ENCODE results near the gene TXNRD2.
A peak's percentile ranks its signal among the peaks of the same experiment; 100 is the strongest.
"Not testable (repeated sequence)": the region's sequence is repeated elsewhere in the genome, so short reads cannot be mapped to it uniquely, and the experiment has no call there.

TXNRD2 gene

DNA sequence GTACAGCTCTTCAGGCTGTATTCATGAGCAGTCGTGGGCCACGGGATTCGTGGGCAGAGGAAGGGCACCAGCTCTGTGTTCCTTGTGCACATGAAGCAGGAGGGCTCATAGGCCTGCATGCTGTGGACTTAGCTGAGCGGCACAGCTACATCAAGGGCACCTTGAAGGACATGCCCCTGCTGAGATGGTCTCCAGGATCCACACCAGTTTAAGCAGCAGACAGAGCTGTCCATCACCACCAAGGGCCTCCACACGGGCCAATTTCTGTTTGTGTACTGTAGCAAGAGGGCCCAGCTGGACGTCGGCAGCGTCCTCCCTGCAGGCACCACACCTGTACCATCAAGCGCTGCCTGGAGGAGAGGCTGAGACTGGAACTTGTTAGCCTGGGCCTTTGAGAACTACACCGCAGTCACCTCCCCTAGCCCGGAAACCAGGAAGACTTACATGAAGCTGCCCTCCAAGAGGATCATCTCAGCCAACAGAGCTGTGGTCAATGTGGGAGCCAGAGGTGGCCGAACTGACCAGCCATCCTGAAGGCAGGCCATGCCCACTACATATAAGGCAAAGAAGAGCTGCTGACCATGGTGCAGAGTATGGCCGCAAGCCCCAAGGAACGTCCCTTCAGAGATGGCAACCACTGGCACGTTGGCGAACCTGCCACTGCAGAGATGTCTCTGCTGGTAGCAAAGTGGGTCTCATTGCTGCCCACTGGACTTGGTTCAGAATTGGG is 54.2 kb downstream of the TXNRD2 start:
- Mint-ChIP-seq H3K4me3 (no peak overlapping the region), H3K4me1 (ENCODE audit: low read depth in 2 of 2) (peaks cover 16 to 18% of the 10 kb centered on the region in 2 donors)

DNA sequence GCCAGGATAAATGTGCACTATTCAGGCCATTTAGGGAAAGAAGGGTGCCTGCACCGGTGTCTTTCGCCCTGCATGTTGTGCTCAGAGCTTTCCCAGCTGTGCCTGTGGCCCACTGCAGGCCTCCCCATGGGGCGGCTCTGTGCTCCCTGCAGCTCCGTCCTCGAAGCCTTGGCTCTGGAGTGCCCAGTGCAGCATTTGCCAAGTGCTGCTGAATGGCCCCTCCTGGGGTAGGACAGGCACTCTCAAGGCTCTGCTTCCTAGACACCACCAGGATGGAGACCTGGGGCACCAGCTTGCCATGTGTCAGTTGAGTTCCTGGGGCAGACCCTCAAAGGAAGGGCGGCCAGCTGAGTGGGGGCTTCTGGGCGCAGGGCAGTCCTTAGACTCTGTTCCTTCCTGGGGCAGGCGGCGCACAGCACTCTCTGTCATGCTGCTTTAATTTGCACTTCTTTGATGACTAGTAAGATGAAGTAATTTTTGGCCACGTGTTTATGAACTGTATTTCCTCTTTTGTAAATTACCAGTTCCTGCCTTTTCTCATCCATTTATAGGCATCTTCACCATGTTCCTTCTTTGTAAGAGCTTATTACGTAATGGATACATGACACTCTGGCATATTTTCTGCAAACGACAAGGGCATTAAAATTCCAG is 54.9 kb downstream of the TXNRD2 start:
- peaks cover 9 to 12% of the 10 kb centered on the region in 2 donors for H3K4me1 Mint-ChIP-seq (ENCODE audit: low read depth in 2 of 2)
- DNase-seq: no peak

More for the DNA sequence above, 54.2 kb downstream of the TXNRD2 start:
- DNase-seq (no peak), ATAC-seq (replicated peaks) (no peak)
- Mint-ChIP-seq H3K36me3 (ENCODE audit: insufficient read depth) (no peaks in the 10 kb centered on the region), H3K27me3 (no peaks in the 10 kb centered on the region), H3K9me3 (no peaks in the 10 kb centered on the region), H3K27ac (no peak overlapping the region)

DNA sequence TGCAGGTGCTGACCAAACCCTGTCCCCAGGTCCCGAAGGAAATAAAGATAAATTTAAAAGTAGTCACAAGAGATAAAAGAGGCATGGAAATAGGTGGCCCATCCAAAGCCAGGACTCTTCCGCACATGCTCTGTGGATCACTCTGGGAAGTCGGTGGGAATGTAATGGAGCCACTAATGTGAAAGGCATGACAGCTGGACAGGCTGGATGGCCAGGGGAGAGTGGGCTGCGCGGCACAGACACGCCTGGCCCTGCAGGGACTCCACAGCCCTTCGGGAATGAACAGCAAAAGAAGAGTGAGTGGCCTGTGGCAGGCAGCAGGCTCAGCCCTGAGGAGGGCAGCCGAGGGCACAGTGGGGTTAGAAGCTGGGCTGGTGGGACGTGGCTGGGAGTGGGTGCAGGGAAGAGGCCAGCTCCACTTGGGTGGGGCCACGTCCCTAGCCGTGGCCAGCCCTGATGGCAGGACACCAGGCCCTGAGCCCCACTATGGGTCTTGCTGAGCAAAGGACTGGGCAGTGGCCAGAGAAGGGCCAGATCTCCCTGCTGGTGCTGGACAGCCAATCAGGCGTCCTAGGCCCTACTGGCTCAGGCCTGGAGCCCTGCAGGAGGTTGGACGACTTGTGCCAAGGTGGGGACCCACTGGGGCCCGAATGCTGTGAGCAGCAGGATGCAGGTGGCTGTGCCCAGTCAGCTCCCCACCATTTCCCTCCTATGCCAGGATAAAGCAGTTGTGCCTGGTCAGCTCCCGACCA is 55.6 kb downstream of the TXNRD2 start:
- no peak overlapping the region for H3K4me3 Mint-ChIP-seq
- DNase-seq (no peak), ATAC-seq (replicated peaks) (no peak)
- H3K36me3 Mint-ChIP-seq (ENCODE audit: insufficient read depth): peaks cover 1% of the 10 kb centered on the region
- H3K4me1 Mint-ChIP-seq (ENCODE audit: low read depth in 2 of 2): peaks cover 2 to 5% of the 10 kb centered on the region in 2 donors
- H3K27ac Mint-ChIP-seq: peak overlapping the region in 1 of 2 donors; percentile 9
- H3K27me3 Mint-ChIP-seq: no peaks in the 10 kb centered on the region
- H3K9me3 Mint-ChIP-seq: no peaks in the 10 kb centered on the region

More for the DNA sequence above, 54.9 kb downstream of the TXNRD2 start:
- H3K27me3 Mint-ChIP-seq: no peaks in the 10 kb centered on the region
- ATAC-seq (replicated peaks): no peak
- H3K4me3 Mint-ChIP-seq: no peak overlapping the region
- H3K27ac Mint-ChIP-seq: no peak overlapping the region
- no peaks in the 10 kb centered on the region for H3K36me3 Mint-ChIP-seq (ENCODE audit: insufficient read depth)
- H3K9me3 Mint-ChIP-seq: no peaks in the 10 kb centered on the region

DNA sequence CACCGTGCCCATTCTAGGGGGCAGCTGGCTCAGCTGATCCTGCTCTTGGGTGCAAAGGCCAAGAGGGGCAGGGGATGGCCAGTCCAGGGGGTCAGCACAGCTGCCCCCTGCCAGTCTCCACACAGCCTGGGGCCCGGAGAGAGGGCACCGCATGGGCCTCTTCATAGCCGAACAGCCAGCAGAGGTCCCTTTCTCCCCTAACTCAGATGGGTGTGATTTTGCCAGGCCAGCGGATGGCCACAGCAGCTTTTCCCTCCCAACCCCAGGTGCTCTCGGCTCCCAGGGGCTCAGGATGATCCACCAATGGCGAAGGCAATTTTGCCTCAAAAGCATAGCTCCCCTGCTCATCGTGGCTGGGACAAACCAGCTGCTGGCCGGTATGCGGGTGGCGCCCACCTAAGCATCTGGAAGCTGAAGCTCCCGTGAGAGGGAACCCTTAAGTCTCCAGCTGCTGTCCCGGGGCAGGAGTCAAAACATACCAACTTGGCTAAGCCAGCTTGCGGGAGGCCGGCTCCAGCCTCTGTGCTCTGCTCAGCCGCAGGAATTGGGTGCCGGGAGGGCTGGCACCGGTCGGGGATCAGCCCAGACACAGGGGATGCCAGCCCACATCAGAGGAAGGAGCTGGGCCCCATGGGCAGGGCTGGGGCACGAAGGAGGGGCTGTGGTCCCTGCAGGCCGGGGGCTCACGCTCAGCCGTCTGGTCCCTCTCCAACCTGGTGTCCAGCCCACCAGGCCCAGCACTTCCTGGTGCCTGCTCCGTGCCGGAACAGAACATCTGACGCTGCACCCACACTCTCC is 56.5 kb downstream of the TXNRD2 start:
- no peaks in the 10 kb centered on the region for H3K9me3 Mint-ChIP-seq
- H3K27ac Mint-ChIP-seq: no peak overlapping the region
- no peak overlapping the region for H3K4me3 Mint-ChIP-seq
- no peaks in the 10 kb centered on the region for H3K27me3 Mint-ChIP-seq
- DNase-seq (no peak), ATAC-seq (replicated peaks) (no peak)
- H3K4me1 Mint-ChIP-seq (ENCODE audit: low read depth in 2 of 2): peaks cover 0 to 5% of the 10 kb centered on the region in 2 donors
- peaks cover 3% of the 10 kb centered on the region for H3K36me3 Mint-ChIP-seq (ENCODE audit: insufficient read depth)

DNA sequence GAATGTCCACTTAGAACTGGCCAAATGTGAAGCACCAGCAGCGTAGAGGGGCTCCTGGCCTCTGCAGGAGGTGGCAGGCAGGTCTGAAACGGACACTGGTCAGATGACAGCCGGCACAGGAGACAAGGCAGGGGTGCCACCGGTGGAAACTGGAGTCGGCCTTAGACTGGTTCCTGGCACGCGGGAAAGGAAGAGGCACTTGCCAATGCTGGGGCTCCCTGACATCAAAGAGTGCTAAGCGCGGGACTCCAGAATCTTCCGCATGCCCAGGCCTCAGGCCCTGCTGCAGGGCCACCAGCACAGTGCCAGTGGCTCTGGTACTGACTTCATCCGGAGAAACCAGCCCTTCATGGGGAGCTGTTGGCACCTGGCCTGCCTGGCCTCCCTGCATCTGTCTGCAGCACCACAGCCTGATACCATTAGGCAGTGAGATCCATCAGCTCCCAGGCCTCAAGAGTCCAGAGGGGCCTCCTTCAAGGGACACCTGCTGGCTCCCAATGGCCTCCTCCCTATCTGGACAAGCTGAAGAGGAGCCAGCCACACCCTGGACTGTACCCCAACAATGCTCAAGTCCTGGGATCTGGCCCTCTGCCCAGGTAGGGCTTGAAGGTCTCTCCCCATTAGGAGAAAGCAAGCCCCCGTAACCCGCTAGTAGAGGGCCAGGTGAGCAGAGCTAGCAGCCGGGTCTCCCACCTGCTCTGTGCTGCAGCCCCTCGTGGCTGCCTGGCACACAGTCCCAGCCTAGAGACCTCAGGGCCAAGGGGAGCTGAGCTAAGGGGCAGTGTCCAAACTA is 57.3 kb downstream of the TXNRD2 start:
- DNase-seq (no peak), ATAC-seq (replicated peaks) (no peak)
- H3K27ac Mint-ChIP-seq: no peak overlapping the region
- peaks cover 3% of the 10 kb centered on the region for H3K36me3 Mint-ChIP-seq (ENCODE audit: insufficient read depth)
- H3K27me3 Mint-ChIP-seq: no peaks in the 10 kb centered on the region
- no peaks in the 10 kb centered on the region for H3K9me3 Mint-ChIP-seq
- H3K4me1 Mint-ChIP-seq (ENCODE audit: low read depth in 2 of 2): peaks cover 0 to 5% of the 10 kb centered on the region in 2 donors
- no peak overlapping the region for H3K4me3 Mint-ChIP-seq

DNA sequence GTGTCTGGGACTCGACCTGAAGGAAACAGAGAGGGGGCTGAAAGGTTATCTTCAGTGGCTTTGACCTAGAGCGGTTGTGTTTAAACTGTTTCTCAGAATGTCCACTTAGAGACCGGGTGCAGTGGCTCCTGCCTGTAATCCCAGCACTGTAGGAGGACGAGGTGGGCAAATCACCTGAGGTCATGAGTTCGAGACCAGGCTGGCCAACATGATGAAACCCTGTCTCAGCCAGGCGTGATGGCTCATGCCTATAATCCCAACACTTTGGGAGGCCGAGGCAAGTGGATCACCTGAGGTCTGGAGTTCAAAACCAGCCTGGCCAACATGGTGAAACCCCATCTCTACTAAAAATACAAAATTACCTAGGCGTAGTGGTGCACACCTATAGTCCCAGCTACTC is 58.2 kb downstream of the TXNRD2 start:
- not testable (repeated sequence) for H3K4me3 Mint-ChIP-seq; DNase-seq; ATAC-seq (replicated peaks); H3K9me3 Mint-ChIP-seq; H3K4me1 Mint-ChIP-seq (ENCODE audit: low read depth in 2 of 2); H3K27me3 Mint-ChIP-seq; H3K27ac Mint-ChIP-seq; H3K36me3 Mint-ChIP-seq (ENCODE audit: insufficient read depth)

DNA sequence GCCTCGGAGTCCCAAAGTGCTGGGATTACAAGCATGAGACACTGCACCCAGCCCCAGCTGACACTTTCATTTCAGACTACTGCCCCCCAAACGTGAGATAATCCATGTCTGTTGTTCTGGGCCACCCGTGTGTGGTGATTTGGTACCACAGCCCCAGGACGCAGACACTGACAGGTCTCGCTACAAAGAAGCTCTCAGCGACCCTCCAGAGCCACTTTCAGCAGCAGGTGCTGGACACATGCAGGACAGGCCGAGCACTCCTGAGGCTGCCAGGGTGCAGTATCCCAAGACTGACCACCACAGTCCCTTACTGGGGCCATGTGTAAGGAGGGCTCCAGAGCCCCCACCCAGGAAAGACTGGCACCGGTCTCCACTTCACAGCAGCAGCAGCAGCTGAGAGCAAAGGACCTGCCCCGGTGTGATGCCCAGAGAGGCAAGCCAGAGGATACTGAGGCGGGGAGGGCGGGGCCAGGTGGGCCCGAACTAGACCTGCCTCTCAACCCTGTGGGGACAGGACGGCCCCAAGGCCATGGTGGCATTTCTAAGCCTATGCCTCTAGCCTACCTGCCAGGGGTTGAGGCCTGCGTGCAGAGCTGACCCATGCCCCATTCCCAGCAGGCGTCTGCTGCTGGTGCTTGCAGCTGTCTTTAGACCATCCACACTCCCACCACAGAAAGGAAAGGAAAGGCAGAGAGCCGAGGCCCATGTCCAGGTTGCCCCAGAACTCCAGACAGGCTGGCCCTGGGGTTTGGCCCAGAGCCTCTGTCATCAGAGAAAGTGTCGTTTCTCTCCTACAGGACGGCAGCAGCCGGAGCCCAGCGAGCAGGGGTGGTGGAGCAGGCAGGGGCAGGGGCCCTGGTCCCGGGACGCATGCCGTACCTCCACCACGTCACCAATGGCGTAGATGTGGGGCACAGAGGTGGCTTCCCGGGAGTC is 58.9 kb downstream of the TXNRD2 start:
- no peak for DNase-seq
- H3K9me3 Mint-ChIP-seq: no peaks in the 10 kb centered on the region
- ATAC-seq (replicated peaks): no peak
- H3K27me3 Mint-ChIP-seq: no peaks in the 10 kb centered on the region
- no peak overlapping the region for H3K27ac Mint-ChIP-seq
- peaks cover 3% of the 10 kb centered on the region for H3K36me3 Mint-ChIP-seq (ENCODE audit: insufficient read depth)
- H3K4me3 Mint-ChIP-seq: no peak overlapping the region
- H3K4me1 Mint-ChIP-seq (ENCODE audit: low read depth in 2 of 2): peaks cover 0 to 5% of the 10 kb centered on the region in 2 donors

DNA sequence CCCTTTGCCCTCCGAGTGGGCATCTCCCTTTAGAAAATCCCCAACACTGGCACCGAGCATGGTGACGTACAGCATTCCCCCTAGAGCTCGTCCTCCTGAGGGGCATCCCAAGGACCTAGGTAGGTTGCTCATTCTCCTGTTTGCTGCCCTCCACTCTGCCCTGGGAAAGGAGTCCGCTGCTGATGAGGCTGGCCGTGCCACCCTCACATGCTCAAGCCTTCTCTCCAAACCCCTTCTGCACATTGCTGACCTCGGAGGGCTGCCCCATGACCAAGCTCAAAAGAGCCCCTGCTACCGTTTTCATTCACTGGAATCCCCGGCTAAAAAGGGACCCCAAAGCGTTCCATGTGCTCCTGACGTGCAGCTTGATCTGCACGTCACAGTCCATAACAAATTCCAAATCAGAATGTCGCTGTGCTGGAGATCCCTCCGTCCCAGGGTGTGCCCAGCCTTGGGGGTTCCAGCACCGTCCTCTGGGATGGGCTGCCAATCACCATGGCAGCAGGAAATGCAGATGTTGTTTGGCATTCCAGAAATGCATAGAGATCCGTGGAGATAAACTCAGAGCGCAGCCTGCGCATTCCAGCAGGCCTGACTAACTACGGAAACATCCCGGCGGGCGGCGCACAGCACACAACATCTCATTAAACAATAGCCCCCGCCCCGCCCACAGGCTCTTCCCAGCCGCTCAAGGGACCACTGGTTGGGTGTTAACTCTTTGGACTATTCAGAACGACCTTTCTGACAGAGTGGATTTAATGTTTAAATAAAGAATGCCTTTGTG is 60.6 kb downstream of the TXNRD2 start:
- no peak overlapping the region for H3K27ac Mint-ChIP-seq
- peaks cover 0 to 3% of the 10 kb centered on the region in 2 donors for H3K4me1 Mint-ChIP-seq (ENCODE audit: low read depth in 2 of 2)
- DNase-seq (no peak), ATAC-seq (replicated peaks) (no peak)
- no peaks in the 10 kb centered on the region for H3K27me3 Mint-ChIP-seq
- H3K9me3 Mint-ChIP-seq: no peaks in the 10 kb centered on the region
- H3K4me3 Mint-ChIP-seq: no peak overlapping the region
- H3K36me3 Mint-ChIP-seq (ENCODE audit: insufficient read depth): peaks cover 3% of the 10 kb centered on the region

DNA sequence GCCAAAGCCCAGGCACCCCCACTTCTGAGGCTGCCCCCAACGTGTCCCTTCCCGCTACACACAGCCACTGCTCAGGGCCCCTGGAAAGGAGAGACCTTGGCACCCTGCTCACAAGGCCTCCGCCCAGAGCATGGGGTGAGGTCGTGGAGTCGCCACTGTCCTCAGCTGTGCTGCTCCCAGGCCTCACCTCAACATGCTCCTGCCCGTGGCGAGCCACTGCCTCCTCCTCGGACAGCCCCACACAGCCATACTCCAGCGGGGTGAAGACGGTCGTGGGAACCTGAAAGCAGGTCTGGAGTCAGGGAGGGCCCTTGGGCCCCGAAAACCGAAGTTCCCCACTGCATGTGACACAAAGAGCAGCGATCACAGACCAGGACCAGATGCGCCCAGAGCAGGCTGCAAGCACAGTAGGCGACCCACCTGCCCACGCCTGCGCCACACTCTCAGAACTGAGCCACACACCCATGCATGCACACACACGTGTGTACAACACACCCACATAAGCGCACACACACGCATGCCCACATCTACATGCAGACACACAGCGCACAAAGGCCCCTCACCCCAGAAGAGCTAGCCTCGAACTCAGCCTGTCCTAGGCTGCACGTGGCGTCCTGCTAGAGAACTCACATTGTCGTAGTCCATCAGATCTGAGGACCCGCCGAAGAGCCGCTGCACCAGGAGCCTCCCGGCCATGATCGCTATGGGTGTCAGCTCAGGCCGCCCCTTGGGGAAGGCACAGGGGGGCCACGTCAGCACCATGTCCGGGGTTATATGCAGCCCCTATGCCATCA is 61.4 kb downstream of the TXNRD2 start:
- ATAC-seq (replicated peaks): no peak
- no peak overlapping the region for H3K27ac Mint-ChIP-seq
- H3K4me3 Mint-ChIP-seq: no peak overlapping the region
- H3K9me3 Mint-ChIP-seq: no peaks in the 10 kb centered on the region
- H3K36me3 Mint-ChIP-seq (ENCODE audit: insufficient read depth): peaks cover 3% of the 10 kb centered on the region
- no peak for DNase-seq
- H3K4me1 Mint-ChIP-seq (ENCODE audit: low read depth in 2 of 2): peaks cover 0 to 3% of the 10 kb centered on the region in 2 donors
- no peaks in the 10 kb centered on the region for H3K27me3 Mint-ChIP-seq

DNA sequence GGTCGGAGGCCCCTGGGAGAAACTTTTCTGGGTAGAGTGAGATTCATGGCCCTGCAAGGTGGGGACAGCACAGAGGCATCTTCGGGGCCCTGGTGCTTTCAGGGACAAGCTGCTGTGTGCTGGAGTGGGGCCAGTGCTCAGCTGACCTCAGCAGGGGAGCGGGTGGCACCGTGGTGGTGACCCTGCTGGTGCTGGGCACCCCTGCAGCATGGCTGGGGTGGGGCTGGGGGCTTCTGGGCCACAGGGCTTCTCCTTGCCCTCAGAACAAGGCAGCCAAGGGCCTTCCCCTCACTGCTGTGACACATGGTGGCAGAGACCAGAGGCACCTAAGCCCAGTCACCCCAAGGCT is 62.0 kb downstream of the TXNRD2 start:
- ATAC-seq (replicated peaks) (no peak), DNase-seq (no peak)
- Mint-ChIP-seq H3K36me3 (ENCODE audit: insufficient read depth) (peaks cover 3% of the 10 kb centered on the region), H3K9me3 (no peaks in the 10 kb centered on the region), H3K4me1 (ENCODE audit: low read depth in 2 of 2) (peaks cover 0 to 3% of the 10 kb centered on the region in 2 donors), H3K4me3 (no peak overlapping the region), H3K27me3 (no peaks in the 10 kb centered on the region), H3K27ac (no peak overlapping the region)

DNA sequence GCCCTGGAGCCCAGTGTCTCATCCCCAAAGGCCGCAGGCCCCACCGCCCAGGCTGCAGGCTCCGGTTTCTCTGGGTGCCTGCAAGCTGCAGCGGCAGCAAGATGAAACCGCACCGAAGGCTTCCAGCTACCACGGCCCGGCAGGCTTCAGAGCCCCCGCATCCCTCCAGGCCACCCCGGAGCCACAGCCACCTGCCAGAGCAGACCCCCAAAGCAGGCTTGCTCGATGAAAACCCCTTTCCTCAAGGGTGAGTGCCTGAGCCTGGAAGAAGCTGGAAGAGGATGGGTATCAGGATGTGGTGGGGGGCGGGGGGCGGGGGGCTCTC is 62.4 kb downstream of the TXNRD2 start:
- Mint-ChIP-seq H3K27me3 (no peaks in the 10 kb centered on the region), H3K27ac (no peak overlapping the region), H3K4me1 (ENCODE audit: low read depth in 2 of 2) (peaks cover 0 to 3% of the 10 kb centered on the region in 2 donors), H3K4me3 (no peak overlapping the region), H3K9me3 (no peaks in the 10 kb centered on the region), H3K36me3 (ENCODE audit: insufficient read depth) (peaks cover 3% of the 10 kb centered on the region)
- DNase-seq (no peak), ATAC-seq (replicated peaks) (no peak)

Measured in effector memory CD8-positive, alpha-beta T cell (primary cell).